B cell (primary cell): ENCODE measurements around the gene KLK6. TPM values are rescaled to one million over a fixed set of nuclear protein-coding genes. Genes with fewer than 3 reads are reported as not detected.

Source experiments
- ATAC-seq: fragments of 200-7000 bp; cut with Tn5 transposase; one replicate; pipeline ENCODE4 v1.10.0; 2021; ENCODE audit warnings: low read depth, mild to moderate bottlenecking, moderate number of reproducible peaks, moderate library complexity
- CTCF ChIA-PET: fragments of 350-600 bp; sonication (Branson Sonifier 250); formaldehyde crosslinking; loops from one replicate; lab custom pipeline; 2021; ENCODE audit warnings: antibody characterized with exemption, inconsistent platforms; lab: Charles Lee
- POLR2A ChIA-PET: fragments of 350-600 bp; sonication (Branson Sonifier 250); formaldehyde crosslinking; loops from one replicate; lab custom pipeline; 2021; ENCODE audit warnings: antibody characterized with exemption; lab: Charles Lee
- DNase-seq: peaks from one replicate; pipeline ENCODE4 v3.0.0; 2013
- H2AFZ ChIP-seq: 2 replicates; pipeline ENCODE4 v1.6.1; 2012; ENCODE audit warnings: mild to moderate bottlenecking, low read depth, low read length; ENCODE audit not compliant: insufficient read depth, poor library complexity, severe bottlenecking
- H3K27ac ChIP-seq, 2 donors: 1 replicate in 1 of 2; 2 replicates in 1 of 2; pipeline ENCODE4 v1.5.1; 2012 to 2013; ENCODE audit warnings: low read length in 2 of 2, mild to moderate bottlenecking in 2 of 2, moderate library complexity in 1 of 2
- H3K27me3 ChIP-seq, 4 experiments: fragments of 200-600 bp in 1 of 4; sonication (generic) in 1 of 4; replicated peaks in 1 of 4; 1 replicate in 2 of 4; 2 replicates in 2 of 4; pipeline versions ENCODE4 v1.6.1 to v1.7.0; 2013 to 2016; ENCODE audit warnings: low read length in 3 of 4, mild to moderate bottlenecking in 2 of 4, mixed read lengths in 1 of 4, moderate library complexity in 1 of 4; ENCODE audit not compliant: insufficient read depth in 4 of 4, control insufficient read depth in 3 of 4; ENCODE audit errors: control extremely low read depth in 1 of 4
- H3K36me3 ChIP-seq, 2 experiments: replicated peaks in 1 of 2; 1 replicate in 1 of 2; 2 replicates in 1 of 2; pipeline versions ENCODE4 v1.6.1 to v1.7.1; 2013; ENCODE audit warnings: low read length in 1 of 2; ENCODE audit not compliant: insufficient read depth in 2 of 2, control insufficient read depth in 1 of 2; ENCODE audit errors: control extremely low read depth in 1 of 2, extremely low read depth in 1 of 2
- H3K4me1 ChIP-seq, 2 donors: fragments of 200-600 bp in 1 of 2; sonication (generic) in 1 of 2; 1 replicate in 1 of 2; 2 replicates in 1 of 2; pipeline versions ENCODE4 v1.5.1 to v1.6.1; 2013 to 2017; ENCODE audit warnings: low read length in 2 of 2; ENCODE audit not compliant: control insufficient read depth in 2 of 2, insufficient read depth in 2 of 2
- H3K4me2 ChIP-seq: replicated peaks from 2 replicates; pipeline ENCODE3; 2012; ENCODE audit warnings: mild to moderate bottlenecking, low read depth, low read length; ENCODE audit not compliant: poor library complexity, severe bottlenecking
- H3K4me3 ChIP-seq, 5 experiments: fragments of 200-600 bp in 1 of 5; sonication (generic) in 1 of 5; 1 replicate in 3 of 5; 2 replicates in 2 of 5; pipeline versions ENCODE4 v1.5.1 to v1.7.0; 2011 to 2016; ENCODE audit warnings: low read length in 4 of 5, mild to moderate bottlenecking in 4 of 5, low read depth in 2 of 5, control low read depth in 1 of 5, moderate library complexity in 1 of 5; ENCODE audit not compliant: insufficient read depth in 1 of 5; ENCODE audit errors: control extremely low read depth in 1 of 5, extremely low read depth in 1 of 5
- H3K79me2 ChIP-seq: fragments of 200-600 bp; sonication (generic); one replicate; pipeline ENCODE4 v1.6.0; 2016; ENCODE audit warnings: low read length; ENCODE audit not compliant: control insufficient read depth, insufficient read depth
- H3K9ac ChIP-seq: fragments of 200-600 bp; sonication (generic); 2 replicates; pipeline ENCODE4 v1.6.1; 2017; ENCODE audit warnings: mild to moderate bottlenecking, low read length, moderate library complexity
- H3K9me3 ChIP-seq, 3 donors: one replicate each; pipeline versions ENCODE4 v1.6.1 to v1.7.1; 2013; ENCODE audit warnings: low read length in 2 of 3; ENCODE audit not compliant: control insufficient read depth in 2 of 3, insufficient read depth in 1 of 3; ENCODE audit errors: control extremely low read depth in 1 of 3
- H4K20me1 ChIP-seq: 2 replicates; pipeline ENCODE4 v1.6.0; 2012; ENCODE audit warnings: mild to moderate bottlenecking, low read length; ENCODE audit not compliant: insufficient read depth, control insufficient read depth, poor library complexity, severe bottlenecking
- H3K27ac Mint-ChIP-seq: one replicate; pipeline ENCODE4 v1.8.0; 2021; ENCODE audit warnings: mixed read lengths
- H3K27me3 Mint-ChIP-seq: one replicate; pipeline ENCODE4 v1.8.0; 2021; ENCODE audit warnings: mixed read lengths
- H3K4me1 Mint-ChIP-seq: one replicate; pipeline ENCODE4 v1.8.0; 2021; ENCODE audit warnings: mixed read lengths
- H3K4me3 Mint-ChIP-seq: one replicate; pipeline ENCODE4 v1.8.0; 2021; ENCODE audit warnings: mixed read lengths
- H3K9me3 Mint-ChIP-seq: one replicate; pipeline ENCODE4 v1.8.0; 2022; ENCODE audit warnings: mixed read lengths; ENCODE audit not compliant: insufficient read depth
- EZH2 ChIP-seq: IDR thresholded peaks from 2 replicates; pipeline ENCODE4 v1.6.1; 2012; ENCODE audit warnings: borderline replicate concordance, low read depth, mild to moderate bottlenecking, moderate library complexity, low read length; ENCODE audit not compliant: insufficient read depth, poor library complexity, severe bottlenecking
- WGBS: methylation state at CpG from one replicate; pipeline ENCODE4 v1.1.5; 2013; ENCODE audit warnings: missing lambda C conversion rate; ENCODE audit not compliant: insufficient coverage; 5-methylcytosine and 5-hydroxymethylcytosine counted together
- intact Hi-C: fragments of 100-400 bp; cut with micrococcal nuclease; formaldehyde crosslinking; loops from one replicate; pipeline ENCODE4 v1.10.0; 2022
- polyA plus RNA-seq: library from polyadenylated mRNA; depleted of rRNA; stranded (reverse); fragments of >200 nt; gene quantifications from 2 replicates; pipeline ENCODE4 v1.2.3, GENCODE V29; 2012
- total RNA-seq, 2 donors: library from RNA; stranded (reverse); fragments of 120-200 nt in 1 of 2; gene quantifications; 1 replicate in 1 of 2; 2 replicates in 1 of 2; pipeline versions ENCODE4 v1.2.3 to v1.2.4, GENCODE V29; 2013 to 2022
- TF ChIP-seq, protein P1 (sequence below): fragments of 200-600 bp; IDR thresholded peaks from one replicate; pipeline ENCODE4 v1.8.0; 2022; ENCODE audit warnings: antibody characterized with exemption, mild to moderate bottlenecking

The KLK6 gene
- total and polyA plus RNA-seq, 2 donors (not counting 1 experiment from before 2014, with no cell fraction given): not detected

DNA sequence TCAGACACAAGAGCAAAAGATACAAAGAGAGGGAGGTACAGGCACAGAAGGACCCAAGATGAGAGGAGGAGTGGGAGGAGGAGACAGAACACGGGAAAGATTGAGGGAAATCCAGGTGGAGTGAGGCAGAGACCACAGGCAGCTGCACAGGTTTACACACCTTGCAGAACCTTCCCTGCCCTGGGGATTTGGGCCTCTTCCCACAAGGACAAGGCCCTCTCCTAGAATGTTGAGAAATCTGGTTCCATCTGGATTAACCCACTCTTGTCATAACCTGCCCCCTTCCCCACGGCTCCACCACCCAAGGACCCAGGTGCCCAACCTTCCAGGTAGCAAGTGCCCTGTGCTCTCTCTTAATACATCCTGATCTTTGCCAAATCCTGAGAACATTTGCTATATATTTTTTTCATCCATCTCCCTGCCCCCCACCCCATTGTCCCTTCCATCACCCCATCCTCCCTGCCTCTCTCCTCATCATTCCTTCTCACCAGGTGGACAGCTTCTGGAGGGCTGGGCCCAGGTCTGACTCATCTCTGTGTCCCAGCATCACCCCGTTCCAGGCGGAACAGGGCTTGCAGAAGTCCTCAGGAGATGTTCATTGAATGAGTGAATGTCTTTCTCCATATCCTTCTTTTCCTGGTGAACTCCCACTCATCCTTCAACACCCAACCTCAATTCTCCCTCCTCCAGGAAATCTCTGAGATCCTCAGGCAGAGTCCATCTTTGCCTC lies 40.8 kb upstream of the KLK6 start:
- ATAC-seq: no peak
- ChIA-PET POLR2A (no interaction called here), CTCF (no interaction called here)
- Mint-ChIP-seq H3K27ac (no peak overlapping the region), H3K4me3 (no peak overlapping the region), H3K4me1 (no peaks in the 10 kb centered on the region), H3K9me3 (no peaks in the 10 kb centered on the region), H3K27me3 (peaks cover 37% of the 10 kb centered on the region)
- H3K4me2 ChIP-seq: no peak overlapping the region
- H3K4me1 ChIP-seq: no peaks in the 10 kb centered on the region
- H4K20me1 ChIP-seq: no peaks in the 10 kb centered on the region
- peaks cover 0 to 17% (median 4%) of the 10 kb centered on the region in 4 experiments for H3K27me3 ChIP-seq
- no peak overlapping the region for H3K9ac ChIP-seq
- WGBS: 46% methylated on average over 2 of the region's 4 CpGs
- intact Hi-C loops: no loop called here
- H3K4me3 ChIP-seq: no peak overlapping the region
- H3K79me2 ChIP-seq: no peaks in the 10 kb centered on the region
- H3K36me3 ChIP-seq: no peaks in the 10 kb centered on the region
- no peak for TF ChIP-seq EZH2
- TF ChIP-seq, protein P1, sequence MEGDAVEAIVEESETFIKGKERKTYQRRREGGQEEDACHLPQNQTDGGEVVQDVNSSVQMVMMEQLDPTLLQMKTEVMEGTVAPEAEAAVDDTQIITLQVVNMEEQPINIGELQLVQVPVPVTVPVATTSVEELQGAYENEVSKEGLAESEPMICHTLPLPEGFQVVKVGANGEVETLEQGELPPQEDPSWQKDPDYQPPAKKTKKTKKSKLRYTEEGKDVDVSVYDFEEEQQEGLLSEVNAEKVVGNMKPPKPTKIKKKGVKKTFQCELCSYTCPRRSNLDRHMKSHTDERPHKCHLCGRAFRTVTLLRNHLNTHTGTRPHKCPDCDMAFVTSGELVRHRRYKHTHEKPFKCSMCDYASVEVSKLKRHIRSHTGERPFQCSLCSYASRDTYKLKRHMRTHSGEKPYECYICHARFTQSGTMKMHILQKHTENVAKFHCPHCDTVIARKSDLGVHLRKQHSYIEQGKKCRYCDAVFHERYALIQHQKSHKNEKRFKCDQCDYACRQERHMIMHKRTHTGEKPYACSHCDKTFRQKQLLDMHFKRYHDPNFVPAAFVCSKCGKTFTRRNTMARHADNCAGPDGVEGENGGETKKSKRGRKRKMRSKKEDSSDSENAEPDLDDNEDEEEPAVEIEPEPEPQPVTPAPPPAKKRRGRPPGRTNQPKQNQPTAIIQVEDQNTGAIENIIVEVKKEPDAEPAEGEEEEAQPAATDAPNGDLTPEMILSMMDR: no peak
- H3K27ac ChIP-seq: no peak overlapping the region
- H2AFZ ChIP-seq: no peak overlapping the region
- no peak for DNase-seq
- peaks cover 0 to 3% (median 0%) of the 10 kb centered on the region in 3 donors for H3K9me3 ChIP-seq

DNA sequence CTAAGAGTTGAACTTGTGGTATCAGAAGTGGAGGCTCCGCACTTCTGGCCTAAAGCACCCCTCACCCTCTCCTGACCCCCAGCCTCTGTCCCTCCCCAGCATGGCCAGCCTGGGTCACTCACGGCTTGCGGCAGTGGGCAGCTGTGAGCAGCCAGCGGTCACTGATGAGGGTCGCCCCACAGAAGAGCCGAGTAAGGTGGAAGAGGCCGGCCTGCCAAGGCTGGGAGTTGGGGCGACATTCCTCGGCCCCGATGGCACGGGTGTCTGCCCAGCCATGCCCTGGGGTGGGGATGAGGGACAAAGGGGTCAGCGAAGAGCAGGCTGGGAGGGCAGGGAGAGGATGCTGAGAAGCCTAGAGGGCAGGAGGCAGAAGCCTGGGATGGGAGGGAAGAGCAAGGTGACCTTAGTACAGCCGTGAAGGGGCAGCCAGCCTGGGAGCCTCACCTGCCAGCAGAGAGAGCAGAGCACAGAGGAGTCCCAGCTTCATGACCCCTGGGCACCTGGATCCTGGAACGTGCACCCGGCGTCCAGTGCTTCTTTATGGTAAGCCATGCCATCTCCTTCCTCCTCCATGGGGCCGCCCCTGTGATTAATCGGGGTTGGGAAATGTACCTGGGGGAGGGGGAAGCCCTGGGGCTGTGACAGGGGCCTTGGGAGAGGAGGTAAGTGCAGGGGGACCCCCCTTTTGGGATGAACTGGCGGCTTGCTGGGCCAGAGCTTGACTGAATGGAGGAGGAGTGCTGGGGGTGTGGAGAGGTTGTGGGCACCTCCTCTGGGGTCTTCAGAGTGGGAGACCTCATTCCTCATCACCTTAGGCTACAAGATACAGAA lies 39.9 kb upstream of the KLK6 start:
- H3K4me3 Mint-ChIP-seq: no peak overlapping the region
- ATAC-seq (no peak), DNase-seq (no peak)
- no peak overlapping the region for H3K9ac ChIP-seq
- peaks cover 0 to 7% (median 2%) of the 10 kb centered on the region in 4 experiments for H3K27me3 ChIP-seq
- no peaks in the 10 kb centered on the region for H3K36me3 ChIP-seq
- no peaks in the 10 kb centered on the region for H3K4me1 Mint-ChIP-seq
- no peak overlapping the region for H3K27ac ChIP-seq
- intact Hi-C loops: no loop called here
- H3K4me2 ChIP-seq: no peak overlapping the region
- no peaks in the 10 kb centered on the region for H3K79me2 ChIP-seq
- H3K4me3 ChIP-seq: no peak overlapping the region
- no peaks in the 10 kb centered on the region for H3K4me1 ChIP-seq
- H3K9me3 Mint-ChIP-seq: no peaks in the 10 kb centered on the region
- no peaks in the 10 kb centered on the region for H4K20me1 ChIP-seq
- POLR2A ChIA-PET: no interaction called here
- no peak for TF ChIP-seq EZH2
- TF ChIP-seq, protein P1: no peak
- no peak overlapping the region for H2AFZ ChIP-seq
- peaks cover 0 to 3% (median 0%) of the 10 kb centered on the region in 3 donors for H3K9me3 ChIP-seq
- no peak overlapping the region for H3K27ac Mint-ChIP-seq
- WGBS: 80% methylated on average over 13 of the region's 19 CpGs
- CTCF ChIA-PET: no interaction called here
- H3K27me3 Mint-ChIP-seq: peaks cover 31% of the 10 kb centered on the region
